Mammary epithelial cell (primary cell): Measurements from ENCODE around the gene MSI2.

Source experiments
- CTCF ChIP-seq, 2 donors: IDR thresholded peaks in 1 of 2; conservative IDR thresholded peaks in 1 of 2; 2 replicates each; pipeline ENCODE4 v1.5.1; 2011 to 2012; ENCODE audit warnings: inconsistent platforms in 2 of 2, low read length in 2 of 2, mild to moderate bottlenecking in 2 of 2, control low read depth in 1 of 2, low read depth in 1 of 2; ENCODE audit not compliant: insufficient read depth in 1 of 2; ENCODE audit errors: extremely low read depth in 1 of 2
- EZH2 ChIP-seq: IDR thresholded peaks from 2 replicates; pipeline ENCODE4 v1.6.1; 2012; ENCODE audit warnings: low read length, inconsistent platforms, borderline replicate concordance

GRCh38 chr17:57713140-57713539, 456.8 kb downstream of the MSI2 start:
- no peak for TF ChIP-seq CTCF (conservative IDR thresholded peaks at IDR 0.05 in 1 of 2, IDR thresholded peaks at IDR 0.05 in 1 of 2; ENCODE audit: extremely low read depth in 1 of 2, insufficient read depth in 1 of 2, low read depth in 1 of 2, low read length in 2 of 2)
- no peak for TF ChIP-seq EZH2
